Astrocyte (in vitro differentiated cells and primary cell): ENCODE data around the gene FAM124A. TPM values are rescaled to one million over a fixed set of nuclear protein-coding genes. Genes with fewer than 3 reads are reported as not detected.
A peak's percentile ranks its signal among the peaks of the same experiment; 100 is the strongest.

Experiments
- DNase-seq: peaks from one replicate; pipeline ENCODE4 v3.0.0-alpha.2; 2010; ENCODE audit warnings: low read depth
- FAIRE-seq: peaks from 2 replicates; lab custom pipeline; 2011; peaks lifted over from hg19 to GRCh38; lab: Jason Lieb, UNC
- H2AFZ ChIP-seq: 2 replicates; pipeline ENCODE4 v1.6.0; 2012; ENCODE audit warnings: low read depth, low read length, inconsistent platforms
- H3K27ac ChIP-seq: 2 replicates; pipeline ENCODE4 v1.5.1; 2011; ENCODE audit warnings: low read depth, low read length, inconsistent platforms
- H3K27me3 ChIP-seq: 2 replicates; pipeline ENCODE4 v1.6.0; 2011; ENCODE audit warnings: low read length, inconsistent platforms; ENCODE audit not compliant: insufficient read depth
- H3K36me3 ChIP-seq: 2 replicates; pipeline ENCODE4 v1.5.1; 2011; ENCODE audit warnings: low read length, inconsistent platforms; ENCODE audit not compliant: insufficient read depth
- H3K4me1 ChIP-seq: 2 replicates; pipeline ENCODE4 v1.5.1; 2011; ENCODE audit warnings: low read length, inconsistent platforms; ENCODE audit not compliant: insufficient read depth
- H3K4me2 ChIP-seq: 2 replicates; pipeline ENCODE4 v1.6.0; 2012; ENCODE audit warnings: low read length, inconsistent platforms
- H3K4me3 ChIP-seq: 2 replicates; pipeline ENCODE4 v1.5.1; 2011; ENCODE audit warnings: low read depth, mild to moderate bottlenecking, low read length, inconsistent platforms; ENCODE audit not compliant: insufficient read depth
- H3K79me2 ChIP-seq: 2 replicates; pipeline ENCODE4 v1.6.0; 2012; ENCODE audit warnings: mild to moderate bottlenecking, low read length, inconsistent platforms; ENCODE audit not compliant: insufficient read depth
- H3K9ac ChIP-seq: 2 replicates; pipeline ENCODE4 v1.6.0; 2012; ENCODE audit warnings: mild to moderate bottlenecking, low read length, inconsistent platforms
- H3K9me3 ChIP-seq: 2 replicates; pipeline ENCODE4 v1.5.1; 2012; ENCODE audit warnings: low read depth, mild to moderate bottlenecking, low read length, inconsistent platforms; ENCODE audit not compliant: insufficient read depth
- H4K20me1 ChIP-seq: 2 replicates; pipeline ENCODE4 v1.6.0; 2012; ENCODE audit warnings: low read length, inconsistent platforms; ENCODE audit not compliant: insufficient read depth
- H3K27ac Mint-ChIP-seq: one replicate; pipeline ENCODE4 v1.8.0; 2021; ENCODE audit warnings: mild to moderate bottlenecking, mixed read lengths; ENCODE audit not compliant: unreplicated experiment
- H3K27me3 Mint-ChIP-seq: one replicate; pipeline ENCODE4 v1.8.0; 2021; ENCODE audit warnings: low read depth, mixed read lengths; ENCODE audit not compliant: unreplicated experiment
- H3K36me3 Mint-ChIP-seq: one replicate; pipeline ENCODE4 v1.8.0; 2021; ENCODE audit warnings: low read depth, mixed read lengths; ENCODE audit not compliant: unreplicated experiment
- H3K4me1 Mint-ChIP-seq: one replicate; pipeline ENCODE4 v1.8.0; 2021; ENCODE audit warnings: low read depth, mixed read lengths; ENCODE audit not compliant: unreplicated experiment
- H3K4me3 Mint-ChIP-seq: one replicate; pipeline ENCODE4 v1.8.0; 2021; ENCODE audit warnings: mild to moderate bottlenecking, moderate library complexity, mixed read lengths; ENCODE audit not compliant: unreplicated experiment
- H3K9me3 Mint-ChIP-seq: one replicate; pipeline ENCODE4 v1.8.0; 2021; ENCODE audit warnings: mild to moderate bottlenecking, mixed read lengths; ENCODE audit not compliant: unreplicated experiment
- CTCF ChIP-seq: IDR thresholded peaks from 2 replicates; pipeline ENCODE4 v1.5.1; 2011; ENCODE audit warnings: low read depth, mild to moderate bottlenecking, inconsistent platforms, low read length, moderate library complexity; ENCODE audit not compliant: insufficient read depth
- EZH2 ChIP-seq: IDR thresholded peaks from 2 replicates; pipeline ENCODE4 v1.6.1; 2012; ENCODE audit warnings: mild to moderate bottlenecking, low read length, inconsistent platforms; ENCODE audit not compliant: insufficient read depth
- total RNA-seq: library from RNA; stranded (reverse); gene quantifications from 2 replicates; pipeline ENCODE4 v1.2.1, GENCODE V29; 2021

Gene FAM124A
- total RNA-seq, 1 donor from 2014 or later = 1.1 TPM

DNA sequence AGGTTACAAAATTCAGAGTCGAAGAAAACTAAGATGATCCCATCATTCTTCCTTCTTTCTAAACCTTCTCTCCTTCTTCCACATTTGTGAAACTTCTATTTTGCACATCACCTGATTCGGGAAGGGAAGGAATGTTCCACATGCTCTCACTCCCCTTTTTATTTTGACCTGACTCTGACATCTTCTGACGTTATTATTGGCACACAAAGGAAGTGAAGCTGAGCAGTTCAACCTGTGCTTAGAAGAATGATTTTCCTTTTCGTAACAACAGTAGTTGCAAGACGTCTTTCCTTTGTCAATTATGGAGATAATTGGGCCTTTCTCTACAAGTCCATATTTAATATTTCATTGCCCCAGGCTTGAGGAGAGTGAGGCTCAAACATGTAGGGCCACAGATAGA lies 18.0 kb downstream of the FAM124A start:
- peaks cover 11% of the 10 kb centered on the region for H3K4me1 Mint-ChIP-seq
- no peaks in the 10 kb centered on the region for H3K36me3 ChIP-seq
- H4K20me1 ChIP-seq = no peaks in the 10 kb centered on the region
- H3K9ac ChIP-seq = no peak overlapping the region
- H3K79me2 ChIP-seq = no peaks in the 10 kb centered on the region
- H3K27me3 Mint-ChIP-seq = peaks cover 6% of the 10 kb centered on the region
- no peak overlapping the region for H3K27ac Mint-ChIP-seq
- no peak overlapping the region for H3K27ac ChIP-seq
- no peaks in the 10 kb centered on the region for H3K9me3 ChIP-seq
- no peaks in the 10 kb centered on the region for H3K4me1 ChIP-seq
- no peak for DNase-seq
- no peak overlapping the region for H3K4me2 ChIP-seq
- no peak overlapping the region for H3K4me3 ChIP-seq
- H3K27me3 ChIP-seq = peaks cover 16% of the 10 kb centered on the region
- TF ChIP-seq CTCF (no peak), EZH2 (no peak)
- H3K9me3 Mint-ChIP-seq = peaks cover 5% of the 10 kb centered on the region
- FAIRE-seq = peak; percentile 41
- H2AFZ ChIP-seq = no peak overlapping the region
- no peak overlapping the region for H3K4me3 Mint-ChIP-seq
- no peaks in the 10 kb centered on the region for H3K36me3 Mint-ChIP-seq

- Histone ChIP-seq H3K4me3 (no peak overlapping the region), H3K27me3 (peaks cover 22% of the 10 kb centered on the region), H3K4me1 (no peaks in the 10 kb centered on the region), H3K4me2 (no peak overlapping the region), H3K27ac (no peak overlapping the region), H3K36me3 (no peaks in the 10 kb centered on the region), H3K79me2 (no peaks in the 10 kb centered on the region), H3K9ac (no peak overlapping the region), H4K20me1 (no peaks in the 10 kb centered on the region), H2AFZ (no peak overlapping the region), H3K9me3 (no peaks in the 10 kb centered on the region)
- Mint-ChIP-seq H3K27ac (no peak overlapping the region), H3K27me3 (peaks cover 10% of the 10 kb centered on the region), H3K36me3 (no peaks in the 10 kb centered on the region), H3K4me1 (peaks cover 6% of the 10 kb centered on the region), H3K4me3 (no peak overlapping the region), H3K9me3 (peaks cover 5% of the 10 kb centered on the region)
- FAIRE-seq (no peak), DNase-seq (no peak)
- TF ChIP-seq EZH2 = no peak
- no peak for TF ChIP-seq CTCF
These were observed 18.8 kb downstream of the FAM124A start for GRCh38 chr13:51240958-51241357.

DNA sequence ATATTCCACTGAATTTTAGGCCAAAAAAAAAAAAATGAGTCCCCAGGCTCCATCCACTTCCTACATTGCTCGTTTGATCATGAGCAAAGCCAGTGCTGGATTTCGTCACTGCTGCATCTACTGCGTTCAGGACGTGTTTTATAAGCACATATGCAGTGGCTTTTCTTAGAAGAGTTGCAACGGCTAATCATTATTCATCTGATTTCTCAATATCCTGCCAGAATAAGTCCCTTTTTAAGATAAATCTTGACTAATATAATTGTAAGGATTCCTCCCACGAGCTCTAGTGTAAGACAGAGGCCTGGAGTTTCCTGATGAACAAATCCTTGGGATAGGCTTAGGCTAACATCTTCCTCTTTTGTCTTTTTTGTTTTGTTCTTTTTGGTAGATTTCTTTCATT lies 19.5 kb downstream of the FAM124A start:
- Mint-ChIP-seq H3K27me3 (peaks cover 13% of the 10 kb centered on the region), H3K27ac (no peak overlapping the region), H3K4me1 (peaks cover 3% of the 10 kb centered on the region), H3K4me3 (no peak overlapping the region), H3K36me3 (no peaks in the 10 kb centered on the region), H3K9me3 (peaks cover 5% of the 10 kb centered on the region)
- H3K4me3 ChIP-seq = no peak overlapping the region
- TF ChIP-seq EZH2 (no peak), CTCF (no peak)
- FAIRE-seq (no peak), DNase-seq (no peak)
- no peaks in the 10 kb centered on the region for H3K79me2 ChIP-seq
- no peaks in the 10 kb centered on the region for H3K4me1 ChIP-seq
- no peaks in the 10 kb centered on the region for H3K9me3 ChIP-seq
- H3K4me2 ChIP-seq = no peak overlapping the region
- H3K27me3 ChIP-seq = peaks cover 23% of the 10 kb centered on the region
- no peak overlapping the region for H3K27ac ChIP-seq
- no peak overlapping the region for H2AFZ ChIP-seq
- H3K36me3 ChIP-seq = no peaks in the 10 kb centered on the region
- H4K20me1 ChIP-seq = no peaks in the 10 kb centered on the region
- H3K9ac ChIP-seq = no peak overlapping the region
